ENCODE results near the gene KLF5. TPM values are rescaled to one million over a fixed set of nuclear protein-coding genes. Genes with fewer than 3 reads are reported as not detected.
A peak's percentile ranks its signal among the peaks of the same experiment; 100 is the strongest.

Gene KLF5
- total and polyA plus RNA-seq, 10 donors, result 0.74 to 5.4 (median 1.3) TPM

GRCh38 chr13:73061876-73062275, 3.1 kb downstream of the KLF5 start:
- peaks cover 4 to 38% (median 22%) of the 10 kb centered on the region in 6 donors for H3K4me1 ChIP-seq
- intact Hi-C loops (cut with DNase I; ENCODE audit: low total_unique reads), result no loop called here
- TF ChIP-seq POLR2AphosphoS5 (IDR thresholded peaks at IDR 0.05) (no peak), CTCF (IDR thresholded peaks at IDR 0.05 in 8 of 11, conservative IDR thresholded peaks at IDR 0.05 in 3 of 11) (no peak), POLR2A (IDR thresholded peaks at IDR 0.05) (no peak)
- 81 to 92% (median 89%) methylated on average over 9 of the region's 9 CpGs for WGBS, 5 donors
- H3K4me3 ChIP-seq, result no peak overlapping the region
- H3K27ac ChIP-seq, result peak overlapping the region in 1 of 8 donors; percentile 86
- H3K36me3 ChIP-seq, result peaks cover 0 to 24% (median 0%) of the 10 kb centered on the region in 6 donors
- H3K27me3 ChIP-seq (replicated peaks in 1 of 7), result peaks cover 0 to 38% (median 6%) of the 10 kb centered on the region in 7 donors
- no peaks in the 10 kb centered on the region for H3K9me3 ChIP-seq
- DNase-seq, result peak; percentile 67

GRCh38 chr13:73062468-73062867, 3.7 kb downstream of the KLF5 start:
- WGBS, 5 donors, result 94 to 98% (median 97%) methylated on average over 13 of the region's 13 CpGs
- DNase-seq, result no peak
- H3K9me3 ChIP-seq, result no peaks in the 10 kb centered on the region
- no peak for TF ChIP-seq POLR2AphosphoS5 (IDR thresholded peaks at IDR 0.05)
- no peak for TF ChIP-seq CTCF (IDR thresholded peaks at IDR 0.05 in 8 of 11, conservative IDR thresholded peaks at IDR 0.05 in 3 of 11)
- no peak for TF ChIP-seq POLR2A (IDR thresholded peaks at IDR 0.05)
- no peak overlapping the region for H3K27ac ChIP-seq
- H3K36me3 ChIP-seq, result peaks cover 0 to 25% (median 0%) of the 10 kb centered on the region in 6 donors
- intact Hi-C loops (cut with DNase I; ENCODE audit: low total_unique reads), result no loop called here
- H3K27me3 ChIP-seq (replicated peaks in 1 of 7), result peaks cover 0 to 32% (median 6%) of the 10 kb centered on the region in 7 donors
- H3K4me3 ChIP-seq, result no peak overlapping the region
- H3K4me1 ChIP-seq, result peaks cover 4 to 38% (median 22%) of the 10 kb centered on the region in 6 donors

GRCh38 chr13:73063166-73063565, 4.4 kb downstream of the KLF5 start:
- intact Hi-C loops (cut with DNase I; ENCODE audit: low total_unique reads), result no loop called here

GRCh38 chr13:73065036-73065435, 6.2 kb downstream of the KLF5 start:
- Histone ChIP-seq H3K27me3 (replicated peaks in 1 of 7) (peaks cover 0 to 8% (median 0%) of the 10 kb centered on the region in 7 donors), H3K4me1 (peaks cover under 1 to 15% (median 7%) of the 10 kb centered on the region in 6 donors), H3K9me3 (no peaks in the 10 kb centered on the region), H3K36me3 (peaks cover 0 to 36% (median 0%) of the 10 kb centered on the region in 6 donors), H3K4me3 (no peak overlapping the region), H3K27ac (no peak overlapping the region)
- 72 to 80% (median 74%) methylated on average over 2 of the region's 2 CpGs for WGBS, 5 donors
- intact Hi-C loops (cut with DNase I; ENCODE audit: low total_unique reads), result no loop called here
- no peak for TF ChIP-seq POLR2A (IDR thresholded peaks at IDR 0.05)
- DNase-seq, result no peak

More at GRCh38 chr13:73063166-73063565, 4.4 kb downstream of the KLF5 start:
- no peak overlapping the region for H3K27ac ChIP-seq
- peaks cover 4 to 33% (median 18%) of the 10 kb centered on the region in 6 donors for H3K4me1 ChIP-seq
- peaks cover 0 to 25% (median 0%) of the 10 kb centered on the region in 7 donors for H3K27me3 ChIP-seq (replicated peaks in 1 of 7)
- TF ChIP-seq POLR2AphosphoS5 (IDR thresholded peaks at IDR 0.05) (no peak), POLR2A (IDR thresholded peaks at IDR 0.05) (no peak), CTCF (IDR thresholded peaks at IDR 0.05 in 8 of 11, conservative IDR thresholded peaks at IDR 0.05 in 3 of 11) (no peak)
- 84 to 95% (median 91%) methylated on average over 3 of the region's 3 CpGs for whole genome bisulfite sequencing, 5 donors
- no peak overlapping the region for H3K4me3 ChIP-seq
- no peak for DNase-seq
- no peaks in the 10 kb centered on the region for H3K9me3 ChIP-seq
- H3K36me3 ChIP-seq, result peaks cover 0 to 32% (median 0%) of the 10 kb centered on the region in 6 donors

Measured in spleen (tissue), 11 donors.